Liver (tissue), 3 donors: ENCODE measurements around the gene SLC47A2.

Experiments
- ATF3 ChIP-seq: IDR thresholded peaks from 2 replicates; pipeline ENCODE4 v1.6.1; 2016; ENCODE audit warnings: antibody characterized with exemption
- CTCF ChIP-seq: fragments of 150-350 bp; IDR thresholded peaks from 2 replicates; pipeline ENCODE4 v1.5.1; 2017; ENCODE audit warnings: improper control_type of control experiment, low read depth, low read length; ENCODE audit not compliant: missing input control
- FOXA1 ChIP-seq: IDR thresholded peaks from 2 replicates; pipeline ENCODE4 v1.6.1; 2016; ENCODE audit warnings: antibody characterized with exemption
- JUND ChIP-seq, 2 donors: IDR thresholded peaks; 2 replicates each; pipeline ENCODE4 v1.6.1; 2016; ENCODE audit warnings: antibody characterized with exemption in 2 of 2
- MAX ChIP-seq: IDR thresholded peaks from 2 replicates; pipeline ENCODE4 v1.6.1; 2016; ENCODE audit warnings: antibody characterized with exemption
- NR2F2 ChIP-seq: IDR thresholded peaks from 2 replicates; pipeline ENCODE4 v1.6.1; 2016; ENCODE audit warnings: antibody characterized with exemption
- RAD21 ChIP-seq, 2 donors: IDR thresholded peaks; 2 replicates each; pipeline ENCODE4 v1.6.1; 2016; ENCODE audit warnings: antibody characterized with exemption in 2 of 2, mild to moderate bottlenecking in 2 of 2
- REST ChIP-seq: IDR thresholded peaks from 2 replicates; pipeline ENCODE4 v1.6.1; 2016; ENCODE audit warnings: antibody characterized with exemption, mild to moderate bottlenecking
- RXRA ChIP-seq, 2 donors: IDR thresholded peaks; 2 replicates each; pipeline ENCODE4 v1.6.1; 2017 to 2018; ENCODE audit warnings: antibody characterized with exemption in 2 of 2, mild to moderate bottlenecking in 1 of 2
- SP1 ChIP-seq: IDR thresholded peaks from 2 replicates; pipeline ENCODE4 v1.6.1; 2018; ENCODE audit warnings: antibody characterized with exemption, mild to moderate bottlenecking
- YY1 ChIP-seq: IDR thresholded peaks from 2 replicates; pipeline ENCODE4 v1.6.1; 2016; ENCODE audit warnings: antibody characterized with exemption, mild to moderate bottlenecking
- donor health status: healthy.
- donor health status: healthy.

GRCh38 chr17:19678581-19679453 is 37.6 kb downstream of the SLC47A2 start:
- no peak for TF ChIP-seq CTCF
- no peak for TF ChIP-seq REST
- TF ChIP-seq RXRA (IDR thresholded peaks at IDR 0.05): peak; percentile 24 to 60
- TF ChIP-seq YY1: no peak
- no peak for TF ChIP-seq MAX
- no peak for TF ChIP-seq ATF3
- TF ChIP-seq SP1: no peak
- no peak for TF ChIP-seq JUND (IDR thresholded peaks at IDR 0.05)
- TF ChIP-seq NR2F2: no peak
- no peak for TF ChIP-seq RAD21 (IDR thresholded peaks at IDR 0.05)
- no peak for TF ChIP-seq FOXA1
